Measurements from ENCODE around the gene TMEM163.

TMEM163 gene

GRCh38 chr2:134457765-134458472 lies 260.9 kb downstream of the TMEM163 start:
- DNase-seq (ENCODE audit: low spot score), result no peak

DNA sequence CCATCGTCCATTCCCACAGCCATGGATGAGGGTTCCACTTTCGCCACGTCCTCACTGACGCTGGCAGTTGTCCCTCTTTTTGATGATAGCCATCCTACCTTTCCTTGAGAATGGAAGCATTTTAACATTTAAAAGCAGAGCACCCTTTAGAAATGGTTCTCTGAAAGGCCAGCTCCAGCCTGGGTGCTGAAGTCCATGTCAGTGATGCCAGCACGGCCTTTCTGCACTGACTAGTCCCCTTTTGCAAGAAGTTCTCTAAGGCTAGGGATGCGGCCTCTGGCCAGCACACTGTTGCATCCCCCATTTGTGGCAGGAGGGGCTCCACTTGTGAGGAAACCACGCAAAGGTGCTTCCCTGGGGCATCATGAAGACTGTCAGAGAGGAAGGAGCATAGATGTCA lies 261.4 kb downstream of the TMEM163 start:
- no peak for DNase-seq (ENCODE audit: low spot score)

DNA sequence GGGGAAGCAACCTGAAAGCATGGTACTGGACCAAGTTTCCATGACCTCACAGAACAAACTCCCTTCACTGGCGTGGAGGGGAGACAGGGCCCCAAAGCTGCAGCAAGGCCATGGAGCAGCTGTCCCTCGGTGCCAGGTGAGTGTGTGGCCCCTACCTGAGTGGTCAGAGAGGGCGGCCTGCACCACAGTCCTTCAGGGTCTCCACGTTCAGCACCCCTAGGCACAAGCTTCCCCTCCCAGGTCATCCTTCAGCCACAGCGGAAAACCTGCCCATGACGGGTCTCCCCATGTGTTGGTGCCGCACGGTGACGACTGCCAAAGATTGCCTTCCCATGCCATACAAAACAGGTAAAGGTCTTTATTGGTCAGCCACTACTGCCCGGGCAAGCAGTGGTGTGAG lies 263.4 kb downstream of the TMEM163 start:
- DNase-seq (ENCODE audit: low spot score), result no peak

DNA sequence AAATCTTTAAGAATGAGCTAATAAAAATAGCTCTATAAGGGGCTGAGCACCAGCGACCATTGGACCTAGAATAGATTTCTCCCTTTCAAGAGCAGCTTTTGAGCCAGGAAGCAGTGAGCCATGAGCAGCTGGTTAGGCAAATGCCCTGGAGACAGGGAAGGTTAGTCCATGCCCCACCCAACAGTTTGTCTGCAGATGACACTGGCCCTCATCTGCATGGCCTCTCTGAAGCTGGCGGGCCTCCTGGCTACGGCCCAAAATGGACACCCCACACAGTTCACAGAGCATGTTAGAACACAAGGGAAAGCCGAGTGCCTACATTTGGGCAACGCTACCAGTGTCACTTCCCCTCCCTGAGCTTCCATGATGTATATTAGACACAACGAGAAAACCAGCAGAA lies 263.9 kb downstream of the TMEM163 start:
- DNase-seq (ENCODE audit: low spot score), result no peak

DNA sequence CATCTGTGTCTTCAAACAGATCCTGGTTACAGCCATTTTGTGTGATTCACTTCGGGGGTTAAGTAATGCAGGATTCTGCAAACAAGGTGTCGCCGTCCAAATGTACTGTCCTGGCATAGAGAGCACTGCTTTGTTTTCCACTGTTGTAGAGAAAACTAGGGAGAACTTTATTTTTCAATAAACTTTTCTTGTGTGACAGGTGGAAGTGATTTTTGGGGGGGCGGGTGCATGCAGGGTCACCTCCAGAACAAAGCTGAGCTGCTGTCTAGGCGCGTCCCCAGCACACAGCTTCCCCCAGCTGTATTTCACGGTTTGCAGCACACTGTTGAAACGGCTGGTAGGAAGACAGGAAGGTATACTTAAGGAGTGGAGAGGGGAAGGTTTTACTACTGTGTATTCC lies 264.4 kb downstream of the TMEM163 start:
- DNase-seq (ENCODE audit: low spot score), result no peak

- DNase-seq (ENCODE audit: low spot score), result no peak
Measured at GRCh38 chr2:134453973-134454372, 264.8 kb downstream of the TMEM163 start.

DNA sequence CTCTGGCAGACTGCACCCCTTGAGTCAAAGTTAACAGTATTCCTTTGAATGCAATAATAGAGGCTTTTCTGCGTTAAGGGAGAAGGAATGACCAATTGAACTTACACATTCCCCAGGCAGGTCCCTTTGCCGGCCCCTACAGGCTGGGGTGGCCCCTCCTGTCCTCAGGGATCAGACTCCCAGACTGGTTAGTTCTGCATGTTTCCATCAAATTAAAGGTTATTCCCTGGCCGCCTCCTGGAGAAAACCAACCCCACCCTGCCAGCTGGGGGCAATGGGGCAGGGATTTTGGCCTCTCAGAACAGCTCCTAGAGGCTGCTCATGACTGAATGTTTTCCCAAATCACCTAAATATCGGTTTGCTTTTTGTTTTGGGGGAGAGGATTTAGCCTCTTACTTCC lies 265.3 kb downstream of the TMEM163 start:
- DNase-seq (ENCODE audit: low spot score), result no peak

DNA sequence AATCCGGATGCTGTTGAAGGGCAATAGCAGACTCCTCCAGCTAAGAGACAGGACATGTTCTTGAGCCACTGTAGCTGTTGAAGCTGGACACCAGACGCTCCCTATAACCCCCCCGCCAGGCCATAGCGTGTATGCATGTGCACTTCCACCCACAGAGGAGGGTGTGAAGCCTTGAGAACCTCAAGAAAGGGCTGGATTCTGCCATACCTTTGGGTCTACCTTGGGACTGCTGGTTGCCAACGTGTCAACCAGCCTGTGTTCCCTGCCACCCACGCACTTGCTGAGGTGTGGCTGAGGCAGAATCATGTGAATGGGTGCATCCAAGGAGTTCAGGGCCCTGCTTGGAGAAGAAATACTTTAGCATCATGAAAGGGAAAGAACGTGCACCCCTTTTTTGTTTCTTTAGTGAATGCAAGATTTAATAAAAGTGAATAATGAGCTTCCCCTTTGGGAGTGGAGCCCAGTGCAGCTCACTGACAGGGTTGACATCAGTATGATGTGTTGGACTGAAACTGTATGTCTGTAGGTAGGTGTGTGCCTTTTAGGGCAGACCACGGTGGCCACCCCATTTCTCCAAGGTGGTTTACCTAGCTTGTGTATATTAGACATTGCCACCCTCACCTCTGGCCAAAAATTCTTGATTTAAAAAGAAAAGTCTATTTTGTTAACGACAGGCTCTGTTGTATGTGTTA lies 266.6 kb downstream of the TMEM163 start:
- no peak for DNase-seq (ENCODE audit: low spot score)

DNA sequence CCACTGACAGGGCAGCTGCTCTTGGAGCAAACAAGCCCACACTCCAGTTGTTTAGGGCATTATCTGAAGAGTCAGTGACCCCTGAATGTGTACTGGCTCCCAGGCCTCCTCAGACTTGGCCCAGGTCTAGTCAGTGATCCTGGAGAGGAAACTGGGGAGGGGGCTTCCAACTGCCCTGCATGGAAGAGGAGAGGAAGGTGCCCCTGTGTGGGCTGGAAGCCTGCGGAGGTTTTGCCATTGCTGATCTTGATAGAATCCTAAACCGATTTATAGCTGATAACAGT lies 267.5 kb downstream of the TMEM163 start:
- DNase-seq (ENCODE audit: low spot score), result no peak

DNA sequence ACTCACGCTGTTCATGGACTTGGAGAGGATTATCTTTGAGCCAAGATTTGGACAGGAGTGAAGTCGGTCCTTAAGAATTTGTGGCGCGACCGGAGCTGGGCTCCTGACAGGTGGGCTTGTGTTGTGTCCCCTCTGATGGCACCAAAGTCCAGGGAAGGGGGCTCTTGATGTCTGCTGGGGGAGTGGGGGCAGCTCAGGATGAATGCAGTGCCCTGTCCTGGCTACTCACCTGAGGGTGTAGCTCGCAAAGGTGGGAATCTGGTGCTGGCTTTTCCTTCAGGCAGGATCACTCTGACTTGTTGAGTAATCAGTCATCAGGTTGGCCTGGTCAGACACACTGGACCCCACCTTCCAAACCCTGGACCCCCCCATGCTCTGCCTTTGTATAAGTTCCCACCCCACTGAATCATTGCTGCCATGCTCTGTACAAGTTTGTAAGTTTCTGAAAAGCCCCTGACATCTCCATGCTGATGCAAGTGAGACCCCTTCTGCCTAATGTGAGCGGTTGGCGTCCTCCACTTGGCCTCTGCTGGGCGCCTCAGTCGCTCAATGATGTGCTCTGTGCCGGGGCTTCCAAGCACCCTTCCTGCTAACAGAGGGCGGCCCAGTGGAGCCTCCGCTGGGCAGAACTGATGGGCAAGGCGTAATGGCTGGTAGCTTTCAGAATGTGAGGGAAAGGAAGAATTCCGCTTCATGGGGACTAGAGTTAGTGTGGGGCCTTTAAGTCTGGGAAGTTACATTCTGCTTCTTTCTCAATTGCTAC lies 268.9 kb downstream of the TMEM163 start:
- no peak for DNase-seq (ENCODE audit: low spot score)

DNA sequence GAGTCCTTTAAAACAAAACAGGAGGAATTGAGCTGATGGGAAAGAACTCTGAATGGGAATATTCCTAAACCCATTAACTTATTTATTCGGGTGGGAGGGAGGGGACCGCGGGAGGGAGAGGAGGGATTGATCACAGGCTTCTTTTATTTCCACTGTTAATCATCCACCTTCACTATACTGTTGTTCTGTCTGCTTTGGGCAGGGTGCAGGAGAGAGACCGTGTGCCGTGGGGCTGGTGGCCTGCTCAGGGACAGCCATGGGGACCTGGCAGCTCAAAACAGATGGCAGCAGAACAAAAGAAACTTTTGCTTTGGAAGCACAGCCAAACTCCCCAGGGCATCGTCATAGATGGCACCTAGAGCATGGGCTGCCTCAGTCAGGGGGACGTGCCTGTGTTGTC lies 269.6 kb downstream of the TMEM163 start:
- DNase-seq (ENCODE audit: low spot score), result no peak

GRCh38 chr2:134448650-134449049 lies 270.1 kb downstream of the TMEM163 start:
- no peak for DNase-seq (ENCODE audit: low spot score)

DNA sequence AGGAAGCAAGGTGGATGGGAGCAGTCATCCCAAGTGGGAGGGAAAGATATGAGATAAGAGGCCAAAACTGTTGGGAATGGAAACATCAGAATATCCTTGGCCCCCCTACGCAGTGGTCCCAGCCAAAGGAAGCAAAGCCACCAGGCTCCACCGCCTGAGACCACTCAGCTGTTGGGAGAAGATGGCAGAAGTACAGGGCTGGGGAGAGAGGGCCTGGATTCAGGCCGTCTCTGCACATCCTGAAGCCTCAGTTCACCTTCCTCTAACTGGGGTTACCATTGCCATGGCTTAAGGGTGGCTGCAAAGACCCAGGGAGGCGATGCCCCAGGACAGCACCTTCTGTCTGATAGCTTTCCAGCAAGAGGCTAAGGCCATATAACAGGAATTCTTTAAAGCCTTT lies 271.1 kb downstream of the TMEM163 start:
- DNase-seq (ENCODE audit: low spot score), result no peak

GRCh38 chr2:134446383-134447017 lies 272.3 kb downstream of the TMEM163 start:
- no peak for DNase-seq (ENCODE audit: low spot score)

DNA sequence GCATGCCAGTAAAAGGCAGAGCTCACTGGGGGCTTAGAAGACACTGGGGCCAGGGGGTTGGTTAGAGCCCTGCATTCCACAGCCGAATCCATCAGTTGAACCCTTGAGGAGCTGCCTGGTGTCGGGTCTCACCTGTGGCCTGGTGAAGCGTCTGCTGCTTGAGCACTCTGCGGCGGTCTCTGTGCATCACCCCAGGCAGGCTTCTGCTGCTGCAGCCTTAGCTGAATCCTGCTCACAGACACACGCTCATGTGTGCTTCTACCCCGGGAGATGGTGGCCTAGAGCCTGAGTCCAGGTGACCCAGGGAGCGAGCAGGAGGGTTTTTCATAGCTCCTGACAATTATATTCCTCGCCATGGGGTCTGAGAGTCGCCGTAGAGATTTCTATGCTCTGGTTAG lies 272.8 kb downstream of the TMEM163 start:
- no peak for DNase-seq (ENCODE audit: low spot score)

GRCh38 chr2:134445116-134445515 lies 273.7 kb downstream of the TMEM163 start:
- DNase-seq (ENCODE audit: low spot score), result no peak

- no peak for DNase-seq (ENCODE audit: low spot score)
Measured at GRCh38 chr2:134443814-134444480, 274.9 kb downstream of the TMEM163 start.

DNA sequence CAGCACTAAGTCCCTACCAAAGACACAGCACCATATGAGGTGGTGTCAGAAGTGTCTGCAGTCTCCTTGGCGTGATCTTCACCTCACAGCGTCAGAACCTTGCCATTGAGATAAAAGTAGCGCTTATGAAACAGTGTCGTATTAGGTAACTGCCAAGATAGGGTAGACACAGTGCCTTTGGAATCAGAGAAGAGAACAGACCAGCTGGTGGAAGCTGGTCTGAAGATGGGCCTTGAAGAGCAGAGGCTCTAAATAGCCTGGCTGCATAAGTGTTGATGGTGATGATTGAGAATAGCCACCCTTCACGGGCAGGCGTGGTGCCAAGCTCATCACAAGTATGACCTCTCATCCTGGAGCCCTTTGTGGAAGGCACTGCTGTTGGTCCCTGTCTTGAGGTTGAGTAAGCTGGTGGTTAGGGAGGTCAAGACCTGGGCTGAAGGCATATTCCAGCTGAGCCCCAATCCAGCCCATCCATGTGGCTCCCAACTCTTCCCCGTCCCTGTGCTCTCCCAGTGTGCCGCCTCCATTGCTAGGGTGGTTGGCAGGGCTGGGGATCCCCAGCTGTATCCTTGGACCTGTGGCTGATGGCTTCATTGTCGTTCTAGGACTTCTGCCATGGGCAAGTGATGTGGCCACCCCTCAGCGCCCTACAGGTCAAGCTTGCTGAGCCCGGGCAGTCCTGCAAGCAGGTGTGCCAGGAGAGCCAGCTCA lies 277.5 kb downstream of the TMEM163 start:
- no peak for DNase-seq (ENCODE audit: low spot score)

DNA sequence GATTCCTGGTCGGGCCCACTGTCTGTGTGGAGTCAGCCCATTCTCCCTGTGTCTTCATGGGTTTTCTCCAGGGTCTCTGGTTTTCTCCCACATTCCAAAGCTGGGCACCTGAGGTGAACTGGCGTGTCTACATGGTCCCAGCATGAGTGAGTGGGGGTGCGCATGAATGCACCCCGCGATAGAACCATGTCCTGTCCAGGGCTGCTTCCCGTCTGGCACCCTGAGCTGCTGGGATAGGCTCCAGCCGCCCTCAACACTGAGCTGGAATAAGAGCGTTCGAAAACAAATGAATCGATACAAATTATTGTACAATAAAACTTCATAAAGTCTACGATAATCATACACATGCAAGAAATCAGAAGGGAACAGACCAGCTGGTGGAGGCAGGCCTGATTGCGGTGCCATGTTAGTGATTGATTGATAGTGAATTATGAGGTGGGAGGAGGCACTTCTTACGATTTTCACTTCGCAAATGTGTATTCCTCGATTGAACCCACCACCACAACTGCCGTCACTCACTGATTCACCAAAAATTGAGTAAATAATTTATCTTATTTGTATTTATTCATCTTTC lies 278.4 kb downstream of the TMEM163 start:
- DNase-seq (ENCODE audit: low spot score), result no peak

GRCh38 chr2:134438371-134438770 lies 280.4 kb downstream of the TMEM163 start:
- no peak for DNase-seq (ENCODE audit: low spot score)

- DNase-seq (ENCODE audit: low spot score), result no peak
Measured at GRCh38 chr2:134436706-134437105, 282.1 kb downstream of the TMEM163 start.
